B cell (primary cell): Measurements from ENCODE around the gene NPR1. TPM values are rescaled to one million over a fixed set of nuclear protein-coding genes. Genes with fewer than 3 reads are reported as not detected.
"Not testable (repeated sequence)": the region's sequence is repeated elsewhere in the genome, so short reads cannot be mapped to it uniquely, and the experiment has no call there.

ENCODE experiments used
- ATAC-seq: fragments of 200-7000 bp; cut with Tn5 transposase; one replicate; pipeline ENCODE4 v1.10.0; 2021; ENCODE audit warnings: low read depth, mild to moderate bottlenecking, moderate number of reproducible peaks, moderate library complexity
- CTCF ChIA-PET: fragments of 350-600 bp; sonication (Branson Sonifier 250); formaldehyde crosslinking; loops from one replicate; lab custom pipeline; 2021; ENCODE audit warnings: antibody characterized with exemption, inconsistent platforms; lab: Charles Lee
- POLR2A ChIA-PET: fragments of 350-600 bp; sonication (Branson Sonifier 250); formaldehyde crosslinking; loops from one replicate; lab custom pipeline; 2021; ENCODE audit warnings: antibody characterized with exemption; lab: Charles Lee
- DNase-seq: peaks from one replicate; pipeline ENCODE4 v3.0.0; 2013
- H2AFZ ChIP-seq: 2 replicates; pipeline ENCODE4 v1.6.1; 2012; ENCODE audit warnings: mild to moderate bottlenecking, low read depth, low read length; ENCODE audit not compliant: insufficient read depth, poor library complexity, severe bottlenecking
- H3K27ac ChIP-seq, 2 donors: 1 replicate in 1 of 2; 2 replicates in 1 of 2; pipeline ENCODE4 v1.5.1; 2012 to 2013; ENCODE audit warnings: low read length in 2 of 2, mild to moderate bottlenecking in 2 of 2, moderate library complexity in 1 of 2
- H3K27me3 ChIP-seq, 4 experiments: fragments of 200-600 bp in 1 of 4; sonication (generic) in 1 of 4; replicated peaks in 1 of 4; 1 replicate in 2 of 4; 2 replicates in 2 of 4; pipeline versions ENCODE4 v1.6.1 to v1.7.0; 2013 to 2016; ENCODE audit warnings: low read length in 3 of 4, mild to moderate bottlenecking in 2 of 4, mixed read lengths in 1 of 4, moderate library complexity in 1 of 4; ENCODE audit not compliant: insufficient read depth in 4 of 4, control insufficient read depth in 3 of 4; ENCODE audit errors: control extremely low read depth in 1 of 4
- H3K36me3 ChIP-seq, 2 experiments: replicated peaks in 1 of 2; 1 replicate in 1 of 2; 2 replicates in 1 of 2; pipeline versions ENCODE4 v1.6.1 to v1.7.1; 2013; ENCODE audit warnings: low read length in 1 of 2; ENCODE audit not compliant: insufficient read depth in 2 of 2, control insufficient read depth in 1 of 2; ENCODE audit errors: control extremely low read depth in 1 of 2, extremely low read depth in 1 of 2
- H3K4me1 ChIP-seq, 2 donors: fragments of 200-600 bp in 1 of 2; sonication (generic) in 1 of 2; 1 replicate in 1 of 2; 2 replicates in 1 of 2; pipeline versions ENCODE4 v1.5.1 to v1.6.1; 2013 to 2017; ENCODE audit warnings: low read length in 2 of 2; ENCODE audit not compliant: control insufficient read depth in 2 of 2, insufficient read depth in 2 of 2
- H3K4me2 ChIP-seq: replicated peaks from 2 replicates; pipeline ENCODE3; 2012; ENCODE audit warnings: mild to moderate bottlenecking, low read depth, low read length; ENCODE audit not compliant: poor library complexity, severe bottlenecking
- H3K4me3 ChIP-seq, 5 experiments: fragments of 200-600 bp in 1 of 5; sonication (generic) in 1 of 5; 1 replicate in 3 of 5; 2 replicates in 2 of 5; pipeline versions ENCODE4 v1.5.1 to v1.7.0; 2011 to 2016; ENCODE audit warnings: low read length in 4 of 5, mild to moderate bottlenecking in 4 of 5, low read depth in 2 of 5, control low read depth in 1 of 5, moderate library complexity in 1 of 5; ENCODE audit not compliant: insufficient read depth in 1 of 5; ENCODE audit errors: control extremely low read depth in 1 of 5, extremely low read depth in 1 of 5
- H3K79me2 ChIP-seq: fragments of 200-600 bp; sonication (generic); one replicate; pipeline ENCODE4 v1.6.0; 2016; ENCODE audit warnings: low read length; ENCODE audit not compliant: control insufficient read depth, insufficient read depth
- H3K9ac ChIP-seq: fragments of 200-600 bp; sonication (generic); 2 replicates; pipeline ENCODE4 v1.6.1; 2017; ENCODE audit warnings: mild to moderate bottlenecking, low read length, moderate library complexity
- H3K9me3 ChIP-seq, 3 donors: one replicate each; pipeline versions ENCODE4 v1.6.1 to v1.7.1; 2013; ENCODE audit warnings: low read length in 2 of 3; ENCODE audit not compliant: control insufficient read depth in 2 of 3, insufficient read depth in 1 of 3; ENCODE audit errors: control extremely low read depth in 1 of 3
- H4K20me1 ChIP-seq: 2 replicates; pipeline ENCODE4 v1.6.0; 2012; ENCODE audit warnings: mild to moderate bottlenecking, low read length; ENCODE audit not compliant: insufficient read depth, control insufficient read depth, poor library complexity, severe bottlenecking
- H3K27ac Mint-ChIP-seq: one replicate; pipeline ENCODE4 v1.8.0; 2021; ENCODE audit warnings: mixed read lengths
- H3K27me3 Mint-ChIP-seq: one replicate; pipeline ENCODE4 v1.8.0; 2021; ENCODE audit warnings: mixed read lengths
- H3K4me1 Mint-ChIP-seq: one replicate; pipeline ENCODE4 v1.8.0; 2021; ENCODE audit warnings: mixed read lengths
- H3K4me3 Mint-ChIP-seq: one replicate; pipeline ENCODE4 v1.8.0; 2021; ENCODE audit warnings: mixed read lengths
- H3K9me3 Mint-ChIP-seq: one replicate; pipeline ENCODE4 v1.8.0; 2022; ENCODE audit warnings: mixed read lengths; ENCODE audit not compliant: insufficient read depth
- CTCF ChIP-seq: fragments of 200-600 bp; IDR thresholded peaks from one replicate; pipeline ENCODE4 v1.8.0; 2022; ENCODE audit warnings: antibody characterized with exemption, mild to moderate bottlenecking
- EZH2 ChIP-seq: IDR thresholded peaks from 2 replicates; pipeline ENCODE4 v1.6.1; 2012; ENCODE audit warnings: borderline replicate concordance, low read depth, mild to moderate bottlenecking, moderate library complexity, low read length; ENCODE audit not compliant: insufficient read depth, poor library complexity, severe bottlenecking
- WGBS: methylation state at CpG from one replicate; pipeline ENCODE4 v1.1.5; 2013; ENCODE audit warnings: missing lambda C conversion rate; ENCODE audit not compliant: insufficient coverage; 5-methylcytosine and 5-hydroxymethylcytosine counted together
- intact Hi-C: fragments of 100-400 bp; cut with micrococcal nuclease; formaldehyde crosslinking; loops from one replicate; pipeline ENCODE4 v1.10.0; 2022
- polyA plus RNA-seq: library from polyadenylated mRNA; depleted of rRNA; stranded (reverse); fragments of >200 nt; gene quantifications from 2 replicates; pipeline ENCODE4 v1.2.3, GENCODE V29; 2012
- total RNA-seq, 2 donors: library from RNA; stranded (reverse); fragments of 120-200 nt in 1 of 2; gene quantifications; 1 replicate in 1 of 2; 2 replicates in 1 of 2; pipeline versions ENCODE4 v1.2.3 to v1.2.4, GENCODE V29; 2013 to 2022

Gene NPR1
- total and polyA plus RNA-seq, 2 donors (not counting 1 experiment from before 2014, with no cell fraction given) = 0.37 TPM; not detected in 1

- Histone ChIP-seq H3K9ac (no peak overlapping the region), H3K27ac (no peak overlapping the region), H3K9me3 (no peaks in the 10 kb centered on the region), H3K36me3 (no peaks in the 10 kb centered on the region), H3K27me3 (no peaks in the 10 kb centered on the region), H3K79me2 (no peaks in the 10 kb centered on the region), H4K20me1 (no peaks in the 10 kb centered on the region), H3K4me1 (no peaks in the 10 kb centered on the region), H2AFZ (no peak overlapping the region), H3K4me2 (no peak overlapping the region), H3K4me3 (no peak overlapping the region)
- intact Hi-C loops = no loop called here
- 98% methylated on average over 8 of the region's 9 CpGs for WGBS
- Mint-ChIP-seq H3K9me3 (no peaks in the 10 kb centered on the region), H3K4me1 (no peaks in the 10 kb centered on the region), H3K4me3 (no peak overlapping the region), H3K27ac (no peak overlapping the region), H3K27me3 (no peaks in the 10 kb centered on the region)
- DNase-seq = no peak
- no peak for TF ChIP-seq CTCF
- TF ChIP-seq EZH2 = no peak
- CTCF ChIA-PET = no interaction called here
- POLR2A ChIA-PET = no interaction called here
- no peak for ATAC-seq
These were observed 27.0 kb downstream of the NPR1 start for GRCh38 chr1:153705484-153705883.

- intact Hi-C loops = no loop called here
- Histone ChIP-seq H3K9ac (no peak overlapping the region), H3K4me2 (no peak overlapping the region), H2AFZ (no peak overlapping the region), H3K4me3 (no peak overlapping the region), H3K4me1 (no peaks in the 10 kb centered on the region), H3K27ac (no peak overlapping the region), H3K27me3 (peaks cover 0 to 12% (median 3%) of the 10 kb centered on the region in 4 experiments), H3K79me2 (no peaks in the 10 kb centered on the region), H3K36me3 (no peaks in the 10 kb centered on the region), H4K20me1 (no peaks in the 10 kb centered on the region), H3K9me3 (peaks cover 0 to 3% (median 0%) of the 10 kb centered on the region in 3 donors)
- H3K9me3 Mint-ChIP-seq = no peaks in the 10 kb centered on the region
- WGBS = 66% methylated on average over 2 of the region's 7 CpGs
- H3K4me1 Mint-ChIP-seq = no peaks in the 10 kb centered on the region
- TF ChIP-seq EZH2 = no peak
- ATAC-seq (no peak), DNase-seq (no peak)
- POLR2A ChIA-PET = no interaction called here
- CTCF ChIA-PET = interaction anchor here (1.1 kb wide), 1 partner anchor 37 kb away, joined by 3 read pairs; no protein-coding TSS in a partner anchor
- no peak overlapping the region for H3K4me3 Mint-ChIP-seq
- H3K27me3 Mint-ChIP-seq = peaks cover 6% of the 10 kb centered on the region
- no peak overlapping the region for H3K27ac Mint-ChIP-seq
These were observed 32.5 kb downstream of the NPR1 start for GRCh38 chr1:153711026-153711425.

GRCh38 chr1:153716211-153716610 lies 37.7 kb downstream of the NPR1 start:
- CTCF ChIA-PET, H3K9me3 ChIP-seq, H3K36me3 ChIP-seq, H4K20me1 ChIP-seq, DNase-seq, H3K27ac Mint-ChIP-seq, H3K4me3 Mint-ChIP-seq, H3K27me3 Mint-ChIP-seq, H2AFZ ChIP-seq, POLR2A ChIA-PET, ATAC-seq, H3K9ac ChIP-seq, intact Hi-C loops, H3K4me3 ChIP-seq, H3K4me1 ChIP-seq, H3K27ac ChIP-seq, H3K4me2 ChIP-seq, H3K4me1 Mint-ChIP-seq, H3K79me2 ChIP-seq, H3K9me3 Mint-ChIP-seq: not testable (repeated sequence)
- WGBS = 94% methylated on average over 3 of the region's 5 CpGs
- peaks cover 0 to 12% (median 3%) of the 10 kb centered on the region in 4 experiments for H3K27me3 ChIP-seq
